GM19438 (cell line): ENCODE measurements around the gene ZNF230.

Experiments
- ATAC-seq: cut with Tn5 transposase; IDR thresholded peaks from one replicate; pipeline ENCODE4 v1.9.1; 2021; ENCODE audit warnings: low read depth; ENCODE audit not compliant: unreplicated experiment

Gene ZNF230

DNA sequence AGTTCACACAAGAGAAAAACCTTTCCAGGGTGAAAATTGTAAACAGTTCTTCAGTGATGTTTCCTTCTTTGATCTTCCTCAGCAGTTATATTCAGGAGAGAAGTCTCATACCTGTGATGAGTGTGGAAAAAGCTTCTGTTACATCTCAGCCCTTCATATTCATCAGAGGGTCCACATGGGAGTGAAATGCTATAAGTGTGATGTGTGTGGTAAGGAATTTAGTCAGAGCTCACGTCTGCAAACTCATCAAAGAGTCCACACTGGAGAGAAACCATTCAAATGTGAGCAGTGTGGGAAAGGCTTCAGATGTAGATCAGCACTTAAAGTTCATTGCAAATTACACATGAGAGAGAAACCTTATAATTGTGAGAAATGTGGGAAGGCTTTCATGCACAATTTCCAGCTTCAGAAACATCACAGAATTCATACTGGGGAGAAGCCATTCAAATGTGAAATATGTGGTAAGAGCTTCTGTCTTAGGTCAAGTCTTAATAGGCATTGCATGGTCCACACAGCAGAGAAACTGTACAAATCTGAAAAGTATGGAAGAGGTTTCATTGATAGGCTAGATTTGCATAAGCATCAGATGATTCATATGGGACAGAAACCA, 29.3 kb downstream of the ZNF230 start:
- no peak for ATAC-seq

DNA sequence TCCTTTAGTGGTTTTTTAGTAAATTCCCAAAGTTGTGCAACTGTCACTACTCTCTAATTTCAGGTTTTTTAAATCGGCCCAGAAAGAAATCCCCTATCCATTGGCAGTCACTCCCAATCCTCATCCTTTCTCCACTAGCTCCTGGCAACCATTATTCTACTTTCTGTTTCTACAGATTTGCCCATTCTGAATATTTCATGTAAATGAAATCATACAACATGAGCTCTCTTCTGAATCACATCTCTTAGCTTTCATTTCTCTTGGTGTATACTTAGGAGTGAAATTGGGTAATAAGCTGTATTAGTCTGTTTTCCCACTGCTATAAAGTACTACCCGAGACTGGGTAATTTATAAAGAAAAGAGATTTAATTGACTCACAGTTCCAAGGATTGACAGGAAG, 39.4 kb downstream of the ZNF230 start:
- no peak for ATAC-seq

DNA sequence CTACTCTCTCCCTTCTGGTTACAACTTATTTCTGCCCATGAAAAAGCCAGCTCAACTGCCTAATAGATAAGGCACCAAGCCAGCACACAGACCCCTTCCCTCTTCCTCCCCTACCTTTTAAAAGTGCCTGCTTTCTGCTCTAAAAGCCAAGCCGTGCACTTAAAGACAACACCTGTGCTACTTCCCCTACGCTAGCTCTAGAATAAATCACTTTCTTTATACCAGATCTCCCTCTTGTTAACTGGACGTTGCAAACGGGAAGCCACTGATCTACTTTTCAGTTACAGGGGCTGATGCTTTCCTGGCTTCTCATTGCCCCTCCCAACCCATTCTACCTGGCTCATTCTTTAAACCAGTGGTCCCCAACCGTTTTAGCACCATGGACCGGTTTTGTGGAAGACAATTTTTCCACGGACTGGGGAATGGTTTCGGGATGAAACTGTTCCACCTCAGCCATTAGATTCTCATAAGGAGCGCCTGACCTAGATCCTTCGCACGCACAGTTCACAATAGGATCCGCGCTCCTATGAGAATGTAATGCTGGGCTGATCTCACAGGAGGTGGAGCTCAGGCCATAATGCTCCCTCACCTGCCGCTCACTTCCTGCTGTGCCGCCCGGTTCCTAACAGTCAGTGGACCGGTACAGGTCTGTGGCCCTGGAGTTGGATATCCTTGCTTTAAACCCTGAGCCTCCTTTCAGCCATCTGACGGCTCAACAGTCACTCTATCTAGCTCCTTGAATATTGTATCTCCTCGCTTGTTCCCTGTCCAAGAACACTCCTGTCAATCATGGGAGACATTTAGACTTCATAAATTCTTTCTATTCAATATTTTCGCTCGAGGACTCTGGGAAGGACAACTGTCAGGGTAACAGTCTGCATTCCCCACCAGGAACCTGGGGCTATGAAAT, 48.2 kb downstream of the ZNF230 start:
- no peak for ATAC-seq

DNA sequence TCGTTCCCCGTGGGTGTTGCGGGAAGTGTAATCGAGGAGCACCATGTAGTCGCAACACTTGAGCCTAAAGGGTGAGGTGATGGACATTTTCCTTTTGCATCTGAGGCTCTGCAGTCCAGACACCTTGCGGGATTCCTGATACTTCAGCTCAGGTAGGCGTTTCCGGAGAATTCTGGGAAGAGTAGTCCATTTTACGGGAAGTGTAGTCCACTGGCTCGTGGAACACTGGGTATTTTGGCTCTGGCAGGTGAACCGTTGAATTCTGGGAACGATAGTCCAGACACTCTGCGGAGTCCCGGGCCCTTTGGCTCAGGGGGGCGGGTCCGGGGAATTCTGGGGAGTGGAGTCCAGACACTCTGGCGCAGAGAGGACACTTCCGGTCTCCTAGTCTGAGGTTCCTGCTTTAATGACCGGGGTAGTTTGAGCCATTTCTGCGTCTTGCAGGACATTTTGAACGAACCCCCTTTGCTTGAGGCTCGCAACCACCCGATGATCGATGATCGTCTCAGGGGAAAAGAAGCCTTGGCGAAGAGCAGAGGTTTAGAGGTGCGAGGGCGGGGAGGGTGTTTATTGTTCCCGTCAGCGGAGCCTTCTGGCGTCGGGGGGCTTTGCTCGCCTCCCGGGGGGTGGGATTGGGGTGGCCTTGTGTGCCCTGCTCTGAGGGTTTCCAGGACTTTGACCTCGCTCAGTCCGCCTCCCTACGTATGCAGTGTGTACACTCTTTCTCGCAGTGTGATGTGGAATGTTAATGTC, 49.1 kb downstream of the ZNF230 start, which contains the start of gene ZNF223:
Gene ZNF223 (plus strand): TSS at position 387 of the 753 bp plus-strand sequence. CDS start 3,141 bp downstream, outside the sequence.
- peak; percentile 78 for ATAC-seq

DNA sequence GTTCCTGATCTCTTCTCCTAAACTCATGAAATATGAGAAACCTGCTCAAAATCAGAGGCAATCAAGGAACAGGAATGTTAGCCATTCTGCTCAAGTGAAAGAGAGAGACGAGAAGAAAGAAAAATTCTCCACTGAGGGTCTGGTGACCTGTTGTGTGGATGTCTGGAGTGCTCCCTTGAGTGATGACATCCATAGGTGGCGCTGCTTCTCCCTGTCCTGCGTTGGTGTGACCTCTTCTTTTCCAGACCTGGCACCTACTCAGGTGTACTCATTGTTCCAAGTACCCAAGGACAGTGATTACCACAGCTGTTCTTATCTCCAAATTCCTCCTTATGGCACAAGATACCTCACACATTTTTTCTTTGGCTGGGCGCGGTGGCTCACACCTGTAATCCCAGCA, 53.1 kb downstream of the ZNF230 start:
- ATAC-seq = no peak

- no peak for ATAC-seq
Measured at GRCh38 chr19:44059229-44059628, 56.5 kb downstream of the ZNF230 start.

- ATAC-seq = no peak
Measured at GRCh38 chr19:44061038-44061437, 58.3 kb downstream of the ZNF230 start.
